Measurements from ENCODE around the gene C3AR1.

The C3AR1 gene

DNA sequence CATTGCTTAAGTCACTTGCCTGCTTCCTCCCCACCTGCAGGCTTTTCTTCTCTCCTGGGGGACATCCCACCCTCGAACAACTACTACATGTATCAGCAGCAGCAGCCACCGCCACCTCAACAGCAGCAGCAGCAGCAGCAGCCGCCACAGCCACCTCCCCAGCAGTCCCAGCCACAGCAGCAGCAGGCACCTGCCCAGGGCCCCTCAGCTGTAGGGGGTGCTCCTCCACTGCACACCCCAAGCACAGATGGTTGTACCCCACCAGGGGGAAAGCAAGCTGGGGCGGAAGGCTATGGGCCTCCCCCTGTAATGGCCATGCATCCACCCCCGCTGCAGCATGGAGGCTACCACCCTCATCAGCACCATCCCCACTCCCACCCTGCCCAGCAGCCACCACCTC, 18.3 kb downstream of the C3AR1 start:
- no peak overlapping the region for H3K4me2 ChIP-seq (ENCODE audit: low read length)
- no peak overlapping the region for H3K23ac ChIP-seq (ENCODE audit: low read length)
- DNase-seq, result no peak
- no peak overlapping the region for H2BK5ac ChIP-seq (ENCODE audit: low read length)
- H2AK5ac ChIP-seq (ENCODE audit: low read length), result no peak overlapping the region
- no peaks in the 10 kb centered on the region for H3K4me1 ChIP-seq (ENCODE audit: control insufficient read depth, low read depth, low read length)
- H3K9ac ChIP-seq (ENCODE audit: low read length), result no peak overlapping the region
- H2BK120ac ChIP-seq (ENCODE audit: low read depth, low read length), result no peak overlapping the region
- H3K4me3 ChIP-seq (ENCODE audit: low read length), result no peak overlapping the region
- no peak overlapping the region for H3K56ac ChIP-seq (ENCODE audit: low read length)
- no peaks in the 10 kb centered on the region for H3K79me2 ChIP-seq (ENCODE audit: control insufficient read depth, insufficient read depth, low read length)
- H2BK15ac ChIP-seq (replicated peaks; ENCODE audit: low read depth), result no peak overlapping the region
- no peak overlapping the region for H3K27ac ChIP-seq (ENCODE audit: low read depth, low read length)
- H3K79me1 ChIP-seq (ENCODE audit: low read length), result no peaks in the 10 kb centered on the region
- peaks cover 6% of the 10 kb centered on the region for H3K36me3 ChIP-seq (ENCODE audit: control insufficient read depth, insufficient read depth, low read length)
- H4K5ac ChIP-seq (ENCODE audit: low read length), result no peak overlapping the region
- no peak overlapping the region for H3K4ac ChIP-seq (ENCODE audit: low read depth, low read length)
- H4K8ac ChIP-seq (ENCODE audit: low read depth, low read length), result no peak overlapping the region
- H3K27me3 ChIP-seq (ENCODE audit: insufficient read depth, low read length, poor library complexity), result no peaks in the 10 kb centered on the region
- H3K18ac ChIP-seq (ENCODE audit: low read length), result no peak overlapping the region
- no CpG with 5 or more reads among the region's 5 CpGs for WGBS (ENCODE audit: extremely low coverage, insufficient coverage, low lambda C conversion rate)

DNA sequence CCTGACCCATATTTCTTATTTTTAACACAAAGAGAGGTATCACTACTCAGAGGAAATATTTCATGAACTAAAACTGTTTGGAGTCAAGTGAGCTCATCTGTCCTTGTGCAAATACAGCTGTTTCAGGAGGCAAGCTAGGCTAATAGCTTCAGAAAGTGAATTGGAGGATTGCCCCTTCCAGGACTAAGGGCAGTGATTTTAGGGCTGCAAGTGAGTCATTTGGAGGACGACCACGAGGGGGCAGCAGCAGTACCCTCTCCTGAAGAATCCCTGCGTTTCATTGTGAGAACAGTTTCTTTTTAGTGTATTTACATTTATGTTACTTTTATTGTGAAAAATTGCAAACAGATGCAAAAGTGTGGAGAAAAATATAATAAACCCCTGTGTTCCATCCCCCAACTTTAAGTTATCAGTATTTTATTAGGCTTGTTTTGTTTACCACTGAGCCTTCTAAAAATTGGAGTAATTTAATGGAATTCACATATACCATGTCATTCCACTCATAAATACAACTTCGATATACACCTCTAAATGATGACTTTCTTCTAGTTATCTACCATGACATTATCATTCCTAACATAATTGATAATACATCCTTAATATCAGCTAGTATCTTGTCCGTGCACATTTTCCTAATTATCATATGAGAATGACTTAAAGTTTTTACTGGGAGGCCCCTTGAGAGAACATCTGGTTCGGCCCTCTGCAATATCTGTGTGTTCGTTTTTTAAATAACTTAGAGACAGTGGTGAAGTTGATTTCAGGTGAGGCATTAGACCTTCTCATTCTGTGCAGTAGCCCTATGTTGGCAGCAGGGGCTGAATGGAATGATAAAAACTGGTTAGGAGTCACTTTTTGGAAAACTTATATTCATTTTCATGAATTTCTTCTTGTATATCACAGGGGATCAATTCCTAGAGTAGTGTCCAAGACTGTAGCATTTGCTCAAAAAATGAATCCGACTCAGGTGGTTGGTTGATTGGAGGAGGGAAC, 19.9 kb downstream of the C3AR1 start:
- no peak overlapping the region for H3K23ac ChIP-seq (ENCODE audit: low read length)
- H3K36me3 ChIP-seq (ENCODE audit: control insufficient read depth, insufficient read depth, low read length), result peaks cover 6% of the 10 kb centered on the region
- 100% methylated on average over 1 of the region's 8 CpGs for WGBS (ENCODE audit: extremely low coverage, insufficient coverage, low lambda C conversion rate)
- no peak overlapping the region for H4K5ac ChIP-seq (ENCODE audit: low read length)
- no peak overlapping the region for H3K56ac ChIP-seq (ENCODE audit: low read length)
- H2AK5ac ChIP-seq (ENCODE audit: low read length), result no peak overlapping the region
- no peak overlapping the region for H3K4me3 ChIP-seq (ENCODE audit: low read length)
- peak; percentile 82 for DNase-seq
- no peak overlapping the region for H3K9ac ChIP-seq (ENCODE audit: low read length)
- no peaks in the 10 kb centered on the region for H3K4me1 ChIP-seq (ENCODE audit: control insufficient read depth, low read depth, low read length)
- H3K27me3 ChIP-seq (ENCODE audit: insufficient read depth, low read length, poor library complexity), result no peaks in the 10 kb centered on the region
- no peak overlapping the region for H2BK5ac ChIP-seq (ENCODE audit: low read length)
- no peak overlapping the region for H3K27ac ChIP-seq (ENCODE audit: low read depth, low read length)
- H3K18ac ChIP-seq (ENCODE audit: low read length), result no peak overlapping the region
- no peaks in the 10 kb centered on the region for H3K79me1 ChIP-seq (ENCODE audit: low read length)
- no peak overlapping the region for H2BK15ac ChIP-seq (replicated peaks; ENCODE audit: low read depth)
- no peak overlapping the region for H3K4ac ChIP-seq (ENCODE audit: low read depth, low read length)
- no peak overlapping the region for H4K8ac ChIP-seq (ENCODE audit: low read depth, low read length)
- no peak overlapping the region for H2BK120ac ChIP-seq (ENCODE audit: low read depth, low read length)
- no peaks in the 10 kb centered on the region for H3K79me2 ChIP-seq (ENCODE audit: control insufficient read depth, insufficient read depth, low read length)
- H3K4me2 ChIP-seq (ENCODE audit: low read length), result no peak overlapping the region

DNA sequence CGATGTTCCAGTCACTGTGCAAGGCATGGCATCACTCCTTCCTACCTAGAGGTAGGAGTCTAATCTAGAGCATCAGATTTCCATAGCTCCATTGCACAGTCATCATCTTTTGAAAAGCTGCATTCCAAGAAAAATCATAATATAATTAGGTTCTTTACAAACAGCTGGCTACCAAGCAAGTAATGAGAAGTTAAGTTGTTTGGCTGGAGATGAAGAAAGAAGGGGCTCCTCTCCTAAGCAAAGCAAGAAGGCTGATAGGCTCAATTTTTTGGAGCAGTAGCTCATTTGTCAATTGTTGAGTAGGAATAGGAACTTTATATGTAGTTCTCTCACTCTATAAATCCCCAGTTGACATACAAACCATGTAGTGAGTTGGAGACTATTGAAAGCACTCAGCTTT, 25.4 kb downstream of the C3AR1 start:
- no peak for DNase-seq

DNA sequence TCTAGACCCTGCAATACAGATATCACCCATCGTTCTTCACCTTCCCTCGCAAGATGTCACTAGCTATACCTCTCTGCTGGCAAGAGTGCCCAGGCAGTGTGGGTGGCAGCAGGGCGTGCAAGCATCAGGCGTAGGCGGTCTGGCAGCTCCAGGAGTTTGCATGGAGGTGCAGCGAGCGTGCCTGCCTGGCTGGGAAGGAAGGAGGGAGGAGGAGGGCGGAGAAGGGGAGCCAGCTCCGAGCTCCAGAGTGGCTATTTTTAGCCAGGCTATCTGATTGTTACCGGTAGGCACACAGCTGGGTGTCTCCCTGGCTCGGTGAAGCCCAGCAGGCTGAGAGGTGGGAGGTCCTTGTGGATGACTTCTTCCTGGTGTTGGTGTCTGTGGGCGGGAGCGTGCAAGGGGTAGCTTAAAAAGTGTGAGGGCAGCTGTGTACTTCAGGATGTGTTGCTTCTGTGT, 27.5 kb downstream of the C3AR1 start:
- Histone ChIP-seq H3K79me1 (ENCODE audit: low read length) (peaks cover 18% of the 10 kb centered on the region), H3K23ac (ENCODE audit: low read length) (no peak overlapping the region), H3K4ac (ENCODE audit: low read depth, low read length) (no peak overlapping the region), H3K18ac (ENCODE audit: low read length) (no peak overlapping the region), H3K56ac (ENCODE audit: low read length) (peak overlapping the region; percentile 47), H3K79me2 (ENCODE audit: control insufficient read depth, insufficient read depth, low read length) (peaks cover 5% of the 10 kb centered on the region), H3K4me1 (ENCODE audit: control insufficient read depth, low read depth, low read length) (peaks cover 45% of the 10 kb centered on the region), H3K4me2 (ENCODE audit: low read length) (peak overlapping the region; percentile 26), H2BK15ac (replicated peaks; ENCODE audit: low read depth) (no peak overlapping the region), H3K27ac (ENCODE audit: low read depth, low read length) (peak overlapping the region; percentile 6), H3K4me3 (ENCODE audit: low read length) (no peak overlapping the region), H4K5ac (ENCODE audit: low read length) (no peak overlapping the region), H3K36me3 (ENCODE audit: control insufficient read depth, insufficient read depth, low read length) (peaks cover 2% of the 10 kb centered on the region), H2BK120ac (ENCODE audit: low read depth, low read length) (no peak overlapping the region), H3K27me3 (ENCODE audit: insufficient read depth, low read length, poor library complexity) (no peaks in the 10 kb centered on the region), H2AK5ac (ENCODE audit: low read length) (no peak overlapping the region), H4K8ac (ENCODE audit: low read depth, low read length) (no peak overlapping the region), H2BK5ac (ENCODE audit: low read length) (no peak overlapping the region), H3K9ac (ENCODE audit: low read length) (peak overlapping the region; percentile 12)
- WGBS (ENCODE audit: extremely low coverage, insufficient coverage, low lambda C conversion rate), result no CpG with 5 or more reads among the region's 13 CpGs
- DNase-seq, result peak; percentile 90

More for the DNA sequence above, 25.4 kb downstream of the C3AR1 start:
- Histone ChIP-seq H3K56ac (ENCODE audit: low read length) (no peak overlapping the region), H3K79me1 (ENCODE audit: low read length) (peaks cover 12% of the 10 kb centered on the region), H2BK120ac (ENCODE audit: low read depth, low read length) (no peak overlapping the region), H3K23ac (ENCODE audit: low read length) (no peak overlapping the region), H3K79me2 (ENCODE audit: control insufficient read depth, insufficient read depth, low read length) (peaks cover 2% of the 10 kb centered on the region), H2AK5ac (ENCODE audit: low read length) (no peak overlapping the region), H3K9ac (ENCODE audit: low read length) (no peak overlapping the region), H3K4me3 (ENCODE audit: low read length) (no peak overlapping the region), H3K36me3 (ENCODE audit: control insufficient read depth, insufficient read depth, low read length) (peaks cover 2% of the 10 kb centered on the region), H3K27ac (ENCODE audit: low read depth, low read length) (no peak overlapping the region), H3K4ac (ENCODE audit: low read depth, low read length) (no peak overlapping the region), H3K27me3 (ENCODE audit: insufficient read depth, low read length, poor library complexity) (no peaks in the 10 kb centered on the region), H2BK5ac (ENCODE audit: low read length) (no peak overlapping the region), H2BK15ac (replicated peaks; ENCODE audit: low read depth) (no peak overlapping the region), H3K4me2 (ENCODE audit: low read length) (no peak overlapping the region), H3K4me1 (ENCODE audit: control insufficient read depth, low read depth, low read length) (peaks cover 26% of the 10 kb centered on the region), H4K8ac (ENCODE audit: low read depth, low read length) (no peak overlapping the region), H4K5ac (ENCODE audit: low read length) (no peak overlapping the region), H3K18ac (ENCODE audit: low read length) (no peak overlapping the region)
- no CpG with 5 or more reads among the region's 1 CpG for WGBS (ENCODE audit: extremely low coverage, insufficient coverage, low lambda C conversion rate)

DNA sequence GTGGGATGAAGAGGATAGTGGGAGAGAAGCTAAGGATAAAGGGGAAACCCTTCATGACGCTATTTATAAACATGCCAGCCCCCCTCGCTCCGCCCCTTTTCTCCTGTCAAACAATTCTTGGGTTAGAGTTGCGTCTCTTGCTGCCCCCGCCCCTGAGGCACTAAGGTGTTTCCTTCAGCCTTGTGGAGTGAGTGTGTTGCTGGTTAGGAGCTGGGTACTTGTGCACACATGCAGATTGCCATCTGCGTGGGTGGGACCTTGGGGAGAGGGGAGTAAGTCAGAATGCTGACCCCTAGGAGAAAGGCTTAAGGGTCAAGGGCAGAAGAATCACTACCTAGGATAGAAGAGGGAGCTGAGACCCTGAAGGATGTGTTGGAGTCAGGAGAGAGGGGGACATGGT, 28.2 kb downstream of the C3AR1 start:
- Histone ChIP-seq H3K9ac (ENCODE audit: low read length) (peak overlapping the region; percentile 12), H3K4me3 (ENCODE audit: low read length) (no peak overlapping the region), H3K4ac (ENCODE audit: low read depth, low read length) (no peak overlapping the region), H3K27ac (ENCODE audit: low read depth, low read length) (no peak overlapping the region), H3K36me3 (ENCODE audit: control insufficient read depth, insufficient read depth, low read length) (no peaks in the 10 kb centered on the region), H3K56ac (ENCODE audit: low read length) (peak overlapping the region; percentile 47), H3K18ac (ENCODE audit: low read length) (no peak overlapping the region), H2AK5ac (ENCODE audit: low read length) (peak overlapping the region; percentile 24), H3K27me3 (ENCODE audit: insufficient read depth, low read length, poor library complexity) (no peaks in the 10 kb centered on the region), H2BK5ac (ENCODE audit: low read length) (peak overlapping the region; percentile 53), H4K5ac (ENCODE audit: low read length) (no peak overlapping the region), H3K79me2 (ENCODE audit: control insufficient read depth, insufficient read depth, low read length) (peaks cover 7% of the 10 kb centered on the region), H3K4me1 (ENCODE audit: control insufficient read depth, low read depth, low read length) (peaks cover 47% of the 10 kb centered on the region), H4K8ac (ENCODE audit: low read depth, low read length) (no peak overlapping the region), H2BK15ac (replicated peaks; ENCODE audit: low read depth) (no peak overlapping the region), H2BK120ac (ENCODE audit: low read depth, low read length) (no peak overlapping the region), H3K4me2 (ENCODE audit: low read length) (peak overlapping the region; percentile 28), H3K23ac (ENCODE audit: low read length) (no peak overlapping the region), H3K79me1 (ENCODE audit: low read length) (peaks cover 19% of the 10 kb centered on the region)
- DNase-seq, result no peak
- no CpG with 5 or more reads among the region's 6 CpGs for WGBS (ENCODE audit: extremely low coverage, insufficient coverage, low lambda C conversion rate)
